Panc1 (cell line): ENCODE measurements around the gene SVIL. TPM values are rescaled to one million over a fixed set of nuclear protein-coding genes. Genes with fewer than 3 reads are reported as not detected.

Experiments
- ATAC-seq: fragments of 200-7000 bp; cut with Tn5 transposase; 2 replicates; pipeline ENCODE4 v1.9.1; 2020; ENCODE audit warnings: mild to moderate bottlenecking, moderate library complexity
- BruUV-seq: library from RNA; stranded (reverse); fragments of 400-500 nt; replicated peaks from 2 replicates; lab custom pipeline; 2021; lab: Mats Ljungman, UMichigan
- CTCF ChIA-PET: fragments of 300-600 bp; sonication (Branson Sonifier 250); formaldehyde crosslinking; loops from one replicate; lab custom pipeline; 2022; ENCODE audit warnings: antibody characterized with exemption; lab: Charles Lee
- POLR2A ChIA-PET: fragments of 300-600 bp; sonication (Branson Sonifier 250); formaldehyde crosslinking; loops from one replicate; lab custom pipeline; 2022; ENCODE audit warnings: antibody characterized with exemption; lab: Charles Lee
- DNase-seq: peaks from one replicate; pipeline ENCODE4 v3.0.0-alpha.2; 2010; ENCODE audit warnings: low read depth, low spot score
- H3K27ac ChIP-seq: 2 replicates; pipeline ENCODE4 v1.5.1; 2011; ENCODE audit warnings: mild to moderate bottlenecking, low read length, inconsistent platforms
- H3K27me3 ChIP-seq: fragments of 200-500 bp; sonication (Bioruptor generic); 2 replicates; pipeline ENCODE4 v1.6.0; 2014; ENCODE audit warnings: low read length, inconsistent platforms; ENCODE audit not compliant: control insufficient read depth, insufficient read depth
- H3K36me3 ChIP-seq: fragments of 200-500 bp; sonication (Bioruptor generic); 2 replicates; pipeline ENCODE4 v1.5.1; 2014; ENCODE audit warnings: inconsistent platforms, mild to moderate bottlenecking, low read length, moderate library complexity; ENCODE audit not compliant: control insufficient read depth, insufficient read depth
- H3K4me1 ChIP-seq: 2 replicates; pipeline ENCODE4 v1.5.1; 2011; ENCODE audit warnings: inconsistent platforms, mild to moderate bottlenecking, low read length, moderate library complexity; ENCODE audit not compliant: control insufficient read depth, insufficient read depth
- H3K4me3 ChIP-seq, 2 experiments: 2 replicates each; pipeline ENCODE4 v1.5.1; 2011 to 2012; ENCODE audit warnings: low read depth in 2 of 2, low read length in 2 of 2, mild to moderate bottlenecking in 2 of 2, inconsistent platforms in 1 of 2, moderate library complexity in 1 of 2
- H3K9me3 ChIP-seq: fragments of 200-500 bp; sonication (Bioruptor generic); 2 replicates; pipeline ENCODE4 v1.5.1; 2014; ENCODE audit warnings: low read depth, mild to moderate bottlenecking, inconsistent platforms, low read length, moderate library complexity; ENCODE audit not compliant: control insufficient read depth, insufficient read depth
- CTCF ChIP-seq: fragments of 450-650 bp; IDR thresholded peaks from 2 replicates; pipeline ENCODE4 v1.5.1; 2017; ENCODE audit warnings: mild to moderate bottlenecking
- POLR2AphosphoS5 ChIP-seq: IDR thresholded peaks from 2 replicates; pipeline ENCODE4 v1.6.1; 2012; ENCODE audit warnings: mild to moderate bottlenecking, low read depth, low read length, moderate library complexity
- REST ChIP-seq, 2 experiments: IDR thresholded peaks; 2 replicates each; pipeline ENCODE4 v1.6.1; 2011 to 2012; ENCODE audit warnings: low read depth in 2 of 2, control low read depth in 1 of 2, low read length in 1 of 2, mild to moderate bottlenecking in 1 of 2, moderate library complexity in 1 of 2; ENCODE audit not compliant: insufficient read depth in 1 of 2
- SIN3A ChIP-seq: IDR thresholded peaks from 2 replicates; pipeline ENCODE4 v1.6.1; 2012; ENCODE audit warnings: low read depth, mild to moderate bottlenecking, low read length, moderate library complexity, borderline replicate concordance; ENCODE audit not compliant: insufficient read depth
- TCF7L2 ChIP-seq: IDR thresholded peaks from 2 replicates; pipeline ENCODE4 v1.6.1; 2011; ENCODE audit warnings: mild to moderate bottlenecking, low read depth, low read length, inconsistent platforms
- in situ Hi-C: cut with HindIII; loops from 2 replicates; pipeline ENCODE4 v1.10.0; 2016; ENCODE audit warnings: low sequenced_read_pairs, low pct_unique_long_range_greater_than_20kb
- intact Hi-C: fragments of 100-400 bp; cut with micrococcal nuclease; formaldehyde crosslinking; loops from one replicate; pipeline ENCODE4 v1.10.0; 2022; ENCODE audit not compliant: unreplicated experiment
- total RNA-seq: library from RNA; stranded (reverse); gene quantifications from one replicate; pipeline ENCODE4 v1.2.1, GENCODE V29; 2021; ENCODE audit not compliant: unreplicated experiment

SVIL gene
- total RNA-seq, 1 experiment from 2014 or later: 72.8 TPM

GRCh38 chr10:29434111-29434510 lies 200.7 kb downstream of the SVIL start:
- DNase-seq (no peak), ATAC-seq (no peak)
- Histone ChIP-seq H3K9me3 (no peaks in the 10 kb centered on the region), H3K4me3 (no peak overlapping the region), H3K27ac (no peak overlapping the region), H3K36me3 (no peaks in the 10 kb centered on the region), H3K27me3 (no peaks in the 10 kb centered on the region), H3K4me1 (no peaks in the 10 kb centered on the region)
- intact Hi-C loops: no loop called here
- POLR2A ChIA-PET: no interaction called here
- CTCF ChIA-PET: no interaction called here
- TF ChIP-seq CTCF: no peak
- no peak for TF ChIP-seq SIN3A
- no peak for TF ChIP-seq POLR2AphosphoS5
- no peak for TF ChIP-seq REST (IDR thresholded peaks at IDR 0.05; ENCODE audit: insufficient read depth in 1 of 2, low read depth in 2 of 2, low read length in 1 of 2)
- no peak for TF ChIP-seq TCF7L2
- no TSS peak for BruUV-seq
- in situ Hi-C loops: no loop called here

DNA sequence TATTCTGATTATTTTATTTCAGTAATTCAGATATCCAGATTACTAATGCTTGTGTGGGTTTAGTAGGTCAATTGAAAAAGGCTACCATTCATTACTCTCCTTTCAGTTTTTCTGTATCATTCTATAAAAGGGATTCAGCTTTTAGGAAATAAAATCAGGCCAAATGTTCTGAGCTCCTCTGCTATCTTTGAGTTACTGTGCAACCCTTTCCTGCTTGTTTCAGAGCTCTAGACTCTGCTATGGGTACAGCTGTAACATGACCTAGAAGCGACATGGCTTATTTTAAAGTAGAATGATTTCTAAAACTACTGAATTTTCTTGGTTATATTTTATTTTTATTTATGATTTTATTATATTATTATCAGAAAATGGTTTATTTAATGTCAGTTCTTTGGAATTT lies 203.1 kb downstream of the SVIL start:
- ChIA-PET POLR2A (no interaction called here), CTCF (interaction anchor here (0.9 kb wide), 1 partner anchor 1045 kb away, joined by 3 read pairs; no protein-coding TSS in a partner anchor)
- intact Hi-C loops: no loop called here
- Histone ChIP-seq H3K4me3 (no peak overlapping the region), H3K9me3 (no peaks in the 10 kb centered on the region), H3K4me1 (no peaks in the 10 kb centered on the region), H3K27ac (no peak overlapping the region), H3K27me3 (no peaks in the 10 kb centered on the region), H3K36me3 (no peaks in the 10 kb centered on the region)
- TF ChIP-seq POLR2AphosphoS5 (no peak), SIN3A (no peak), TCF7L2 (no peak), CTCF (no peak), REST (IDR thresholded peaks at IDR 0.05; ENCODE audit: insufficient read depth in 1 of 2, low read depth in 2 of 2, low read length in 1 of 2) (no peak)
- ATAC-seq (no peak), DNase-seq (no peak)
- BruUV-seq: no TSS peak
- in situ Hi-C loops: no loop called here
